Ascending aorta (tissue), 2 donors: ENCODE results near the gene OR1B1. TPM values are rescaled to one million over a fixed set of nuclear protein-coding genes. Genes with fewer than 3 reads are reported as not detected.
"Not testable (repeated sequence)": the region's sequence is repeated elsewhere in the genome, so short reads cannot be mapped to it uniquely, and the experiment has no call there.

Experiments
- DNase-seq, 2 donors: peaks; one replicate each; pipeline ENCODE4 v3.0.0-alpha.2; 2019; ENCODE audit warnings: low spot score in 2 of 2
- H3K27ac ChIP-seq, 2 donors: fragments of 200-600 bp; sonication (generic); one replicate each; pipeline ENCODE4 v1.5.1; 2016 to 2017; ENCODE audit warnings: mild to moderate bottlenecking in 1 of 2
- H3K27me3 ChIP-seq: fragments of 200-600 bp; sonication (generic); one replicate; pipeline ENCODE4 v1.5.1; 2017
- H3K36me3 ChIP-seq, 2 donors: fragments of 200-600 bp; sonication (generic); one replicate each; pipeline ENCODE4 v1.5.1; 2016
- H3K4me1 ChIP-seq, 2 donors: fragments of 200-600 bp; sonication (generic); one replicate each; pipeline ENCODE4 v1.5.1; 2016 to 2017; ENCODE audit warnings: mild to moderate bottlenecking in 1 of 2
- H3K4me3 ChIP-seq, 2 donors: fragments of 200-600 bp; sonication (generic); one replicate each; pipeline ENCODE4 v1.5.1; 2016 to 2017; ENCODE audit warnings: mild to moderate bottlenecking in 1 of 2
- H3K9me3 ChIP-seq, 2 donors: fragments of 200-600 bp; sonication (generic); one replicate each; pipeline ENCODE4 v1.5.1; 2016
- intact Hi-C: fragments of 100-400 bp; cut with DNase I; formaldehyde crosslinking; loops from one replicate; pipeline ENCODE4 v1.15.1; 2023
- total RNA-seq: library from RNA; depleted of rRNA; stranded (reverse); fragments of >200 nt; gene quantifications from one replicate; pipeline ENCODE4 v1.1.0, GENCODE V29; 2016
- TF ChIP-seq, protein P1 (sequence below), 3 experiments: fragments of 200-600 bp in 2 of 3; fragments of 450-650 bp in 1 of 3; sonication (generic) in 2 of 3; IDR thresholded peaks; one replicate each; pipeline ENCODE4 v1.5.1; 2016 to 2019; ENCODE audit warnings: antibody characterized with exemption in 3 of 3, mild to moderate bottlenecking in 1 of 3, moderate library complexity in 1 of 3

Gene OR1B1
- total RNA-seq, 1 donor from 2014 or later, result not detected

DNA sequence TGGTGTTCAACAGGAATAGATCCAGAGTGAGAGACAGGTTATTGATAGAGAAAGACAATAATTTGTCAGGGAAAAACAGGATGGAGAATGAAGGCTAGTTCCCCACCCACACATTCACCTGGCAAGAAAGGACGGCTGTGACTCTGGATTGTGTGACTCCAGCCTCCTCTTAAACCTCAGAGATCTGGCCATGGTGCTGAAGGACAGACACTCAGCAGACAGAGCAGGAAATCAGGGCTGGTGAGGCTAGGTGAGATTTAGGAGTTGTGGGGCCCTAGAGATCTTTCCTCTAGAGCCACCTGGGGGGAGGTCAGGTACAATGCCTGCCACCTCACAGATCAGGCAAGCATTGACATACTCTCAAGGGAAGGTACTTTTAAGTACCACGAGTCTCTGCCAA is 15.2 kb downstream of the OR1B1 start:
- no peak for DNase-seq
- Histone ChIP-seq H3K36me3 (no peaks in the 10 kb centered on the region), H3K4me3 (no peak overlapping the region), H3K27me3 (no peaks in the 10 kb centered on the region), H3K27ac (no peak overlapping the region), H3K9me3 (peaks cover 0 to 12% of the 10 kb centered on the region in 2 donors), H3K4me1 (no peaks in the 10 kb centered on the region)
- intact Hi-C loops, result no loop called here
- TF ChIP-seq, protein P1, sequence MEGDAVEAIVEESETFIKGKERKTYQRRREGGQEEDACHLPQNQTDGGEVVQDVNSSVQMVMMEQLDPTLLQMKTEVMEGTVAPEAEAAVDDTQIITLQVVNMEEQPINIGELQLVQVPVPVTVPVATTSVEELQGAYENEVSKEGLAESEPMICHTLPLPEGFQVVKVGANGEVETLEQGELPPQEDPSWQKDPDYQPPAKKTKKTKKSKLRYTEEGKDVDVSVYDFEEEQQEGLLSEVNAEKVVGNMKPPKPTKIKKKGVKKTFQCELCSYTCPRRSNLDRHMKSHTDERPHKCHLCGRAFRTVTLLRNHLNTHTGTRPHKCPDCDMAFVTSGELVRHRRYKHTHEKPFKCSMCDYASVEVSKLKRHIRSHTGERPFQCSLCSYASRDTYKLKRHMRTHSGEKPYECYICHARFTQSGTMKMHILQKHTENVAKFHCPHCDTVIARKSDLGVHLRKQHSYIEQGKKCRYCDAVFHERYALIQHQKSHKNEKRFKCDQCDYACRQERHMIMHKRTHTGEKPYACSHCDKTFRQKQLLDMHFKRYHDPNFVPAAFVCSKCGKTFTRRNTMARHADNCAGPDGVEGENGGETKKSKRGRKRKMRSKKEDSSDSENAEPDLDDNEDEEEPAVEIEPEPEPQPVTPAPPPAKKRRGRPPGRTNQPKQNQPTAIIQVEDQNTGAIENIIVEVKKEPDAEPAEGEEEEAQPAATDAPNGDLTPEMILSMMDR (IDR thresholded peaks at IDR 0.05), result no peak

DNA sequence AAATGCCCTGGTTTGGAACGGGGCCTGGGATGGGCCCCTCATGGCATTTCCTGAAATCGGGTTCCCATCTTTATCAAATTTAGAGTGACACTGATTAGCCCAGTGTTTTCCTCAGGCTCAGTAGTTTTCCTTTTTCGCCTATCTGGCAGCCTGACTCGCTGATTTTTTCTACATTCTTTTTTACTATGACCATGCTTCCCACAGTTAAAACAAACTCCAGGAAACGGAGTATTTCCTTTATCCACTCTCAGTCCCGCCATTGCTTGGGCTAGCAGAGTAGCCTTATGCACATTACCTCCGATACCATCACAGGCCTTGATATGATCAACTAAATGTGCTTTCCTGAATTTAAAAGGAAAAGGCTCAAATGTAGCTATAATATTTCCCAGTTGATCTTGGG is 37.4 kb downstream of the OR1B1 start:
- DNase-seq, result no peak
- Histone ChIP-seq H3K36me3 (no peaks in the 10 kb centered on the region), H3K4me1 (no peaks in the 10 kb centered on the region), H3K27ac (no peak overlapping the region), H3K27me3 (no peaks in the 10 kb centered on the region), H3K4me3 (no peak overlapping the region), H3K9me3 (no peaks in the 10 kb centered on the region)
- intact Hi-C loops, result no loop called here
- TF ChIP-seq, protein P1 (IDR thresholded peaks at IDR 0.05), result no peak

DNA sequence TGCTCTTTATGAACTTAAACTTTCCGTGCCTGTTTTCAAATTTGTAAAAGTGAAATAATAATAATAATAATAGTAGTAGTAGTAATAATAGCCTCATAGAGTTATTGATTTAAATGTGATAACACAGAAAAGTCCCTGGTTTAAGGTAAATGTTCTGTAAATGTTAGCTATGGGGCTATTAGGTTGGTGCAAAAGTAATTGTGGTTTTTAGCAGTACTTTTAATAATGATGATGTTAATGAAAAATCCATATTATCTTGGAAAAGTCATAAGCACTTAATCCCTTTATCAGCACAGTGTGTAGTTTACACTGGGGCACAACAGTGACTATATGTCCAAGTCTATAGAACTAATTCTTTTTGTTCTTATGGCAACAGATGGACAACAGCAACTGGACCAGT is 43.1 kb downstream of the OR1B1 start, which contains the start of gene OR1Q1:
TSS of gene OR1Q1 (plus strand) at position 377 of the 400 bp plus-strand sequence. CDS start at position 377, 0 bp downstream.
- intact Hi-C loops, result no loop called here

DNA sequence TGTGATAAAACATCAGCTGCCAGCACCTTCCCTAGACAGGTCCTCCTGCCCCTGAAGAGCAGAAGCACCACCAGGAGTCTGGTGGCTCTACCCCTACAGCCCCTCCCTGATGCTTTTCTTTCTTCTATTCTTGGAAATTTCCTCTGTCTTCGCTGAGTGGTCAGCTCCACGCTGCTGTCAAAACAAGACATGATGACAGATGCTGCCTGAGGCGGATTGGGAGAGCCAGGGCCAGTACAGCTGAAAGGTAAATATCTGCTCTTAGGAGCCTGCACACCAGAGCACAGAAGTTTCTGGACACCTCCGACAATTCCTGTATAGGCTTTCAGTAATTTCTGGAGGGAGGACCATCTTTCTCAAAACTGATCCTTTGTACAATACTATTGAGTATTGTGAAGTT is 47.6 kb downstream of the OR1B1 start:
- intact Hi-C loops, result no loop called here
- no peaks in the 10 kb centered on the region for H3K4me1 ChIP-seq
- TF ChIP-seq, protein P1 (IDR thresholded peaks at IDR 0.05), result no peak
- no peak overlapping the region for H3K4me3 ChIP-seq
- H3K36me3 ChIP-seq, result no peaks in the 10 kb centered on the region
- no peak for DNase-seq
- H3K27ac ChIP-seq, result no peak overlapping the region
- H3K9me3 ChIP-seq, result no peaks in the 10 kb centered on the region
- no peaks in the 10 kb centered on the region for H3K27me3 ChIP-seq

More for the DNA sequence above, 43.1 kb downstream of the OR1B1 start, which contains the start of gene OR1Q1:
- H3K4me3 ChIP-seq, result no peak within 1 kb of the TSS
- no peak within 1 kb of the TSS for H3K27ac ChIP-seq
- H3K4me1 ChIP-seq, result no peaks in the 10 kb centered on the region
- no peaks in the 10 kb centered on the region for H3K27me3 ChIP-seq
- DNase-seq, result no peak
- no peaks in the 10 kb centered on the region for H3K36me3 ChIP-seq
- TF ChIP-seq, protein P1 (IDR thresholded peaks at IDR 0.05), result no peak
- H3K9me3 ChIP-seq, result no peaks in the 10 kb centered on the region

DNA sequence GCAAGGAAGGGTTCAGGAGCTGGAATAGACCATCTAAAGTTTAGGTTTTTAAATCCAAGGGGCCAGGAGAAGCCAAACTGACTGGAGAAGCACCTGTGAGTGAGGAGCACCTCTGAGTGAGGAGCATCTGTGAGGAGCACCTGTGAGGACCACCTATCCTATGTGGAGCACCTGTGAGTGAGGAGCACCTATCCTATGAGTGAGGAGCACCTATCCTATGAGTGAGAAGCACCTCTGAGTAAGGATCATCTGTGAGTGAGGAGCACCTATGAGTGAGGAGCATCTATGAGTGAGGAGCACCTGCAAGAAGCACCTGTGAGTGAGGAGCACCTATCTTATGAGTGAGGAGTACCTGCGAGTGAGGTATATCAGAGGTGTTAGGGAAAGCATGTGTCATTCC is 50.8 kb downstream of the OR1B1 start:
- H3K36me3 ChIP-seq, result no peaks in the 10 kb centered on the region
- no peak for DNase-seq
- no peaks in the 10 kb centered on the region for H3K4me1 ChIP-seq
- H3K9me3 ChIP-seq, result no peaks in the 10 kb centered on the region
- no peak overlapping the region for H3K4me3 ChIP-seq
- intact Hi-C loops, result no loop called here
- H3K27ac ChIP-seq, result no peak overlapping the region
- TF ChIP-seq, protein P1 (IDR thresholded peaks at IDR 0.05), result no peak
- H3K27me3 ChIP-seq, result no peaks in the 10 kb centered on the region

DNA sequence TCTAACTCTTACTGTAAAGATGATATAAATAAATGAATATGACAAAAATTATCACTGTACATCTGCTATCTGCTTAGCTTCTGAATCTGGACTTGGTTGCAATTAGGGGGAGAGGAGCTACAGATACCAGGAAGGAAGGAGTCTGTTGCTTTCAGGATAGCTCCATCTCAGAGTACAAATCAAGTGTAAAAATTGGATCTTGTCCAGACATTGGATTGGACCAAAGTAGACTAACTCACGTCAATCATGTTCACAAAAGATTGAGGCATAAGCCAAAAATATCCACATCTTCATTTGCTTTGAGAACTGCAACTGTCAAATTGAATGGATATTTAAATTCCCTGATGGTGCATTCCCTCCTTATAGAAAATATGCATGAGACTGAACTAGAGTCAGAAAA is 51.7 kb downstream of the OR1B1 start:
- Histone ChIP-seq H3K36me3 (no peaks in the 10 kb centered on the region), H3K4me1 (no peaks in the 10 kb centered on the region), H3K27me3 (no peaks in the 10 kb centered on the region), H3K4me3 (no peak overlapping the region), H3K9me3 (no peaks in the 10 kb centered on the region), H3K27ac (no peak overlapping the region)
- TF ChIP-seq, protein P1 (IDR thresholded peaks at IDR 0.05), result no peak
- no peak for DNase-seq
- intact Hi-C loops, result no loop called here

DNA sequence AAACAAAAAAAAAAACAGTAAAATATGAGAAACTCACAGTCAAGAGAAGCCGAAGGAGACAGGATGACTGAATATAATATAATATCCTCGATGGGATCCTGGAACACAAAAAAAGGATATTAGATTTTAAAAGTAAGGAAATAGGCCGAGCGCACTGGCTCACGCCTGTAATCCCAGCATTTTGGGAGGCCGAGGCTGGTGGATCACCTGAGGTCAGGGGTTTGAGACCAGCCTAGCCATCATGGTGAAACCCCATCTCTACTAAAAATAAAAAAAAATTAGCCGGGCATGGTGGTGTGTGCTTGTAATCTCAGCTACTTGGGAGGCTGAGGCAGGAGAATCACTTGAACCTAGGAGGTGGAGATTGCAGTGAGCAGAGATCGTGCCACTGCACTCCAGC is 74.1 kb downstream of the OR1B1 start, which contains the start of gene OR1L8:
TSS of gene OR1L8 (minus strand) at position 101 of the 400 bp plus-strand sequence. CDS start 14,907 bp downstream, outside the sequence.
- DNase-seq, H3K27ac ChIP-seq, H3K27me3 ChIP-seq, H3K4me1 ChIP-seq, intact Hi-C loops, H3K4me3 ChIP-seq, H3K36me3 ChIP-seq, H3K9me3 ChIP-seq: not testable (repeated sequence)
